OCI-LY3 (cell line): ENCODE results near the gene SMAD3.

Source experiments
- H2AFZ ChIP-seq: fragments of 200-600, 300-600 bp; shearing (Covaris generic); 2 replicates; pipeline ENCODE4 v1.6.0; 2014; ENCODE audit warnings: antibody characterized with exemption, low read depth, low read length
- H3K27ac ChIP-seq: fragments of 200-600, 300-600 bp; sonication (generic); 2 replicates; pipeline ENCODE4 v1.5.1; 2014; ENCODE audit warnings: mild to moderate bottlenecking, low read length, moderate library complexity, mixed read lengths
- H3K27me3 ChIP-seq: fragments of 200-600, 300-600 bp; sonication (generic); 2 replicates; pipeline ENCODE4 v1.6.1; 2014; ENCODE audit warnings: low read depth, low read length, mixed read lengths
- H3K36me3 ChIP-seq: fragments of 200-600, 300-600 bp; sonication (generic); replicated peaks from 2 replicates; pipeline ENCODE3; 2014; ENCODE audit warnings: low read depth, low read length, mixed read lengths
- H3K4me1 ChIP-seq: fragments of 300-600, 200-600 bp; sonication (generic); 2 replicates; pipeline ENCODE4 v1.6.1; 2014; ENCODE audit warnings: low read length, mixed read lengths
- H3K4me2 ChIP-seq: fragments of 200-600, 300-600 bp; sonication (generic); 2 replicates; pipeline ENCODE4 v1.6.1; 2014; ENCODE audit warnings: low read length, mixed read lengths
- H3K4me3 ChIP-seq: fragments of 300-600, 200-600 bp; sonication (generic); 2 replicates; pipeline ENCODE4 v1.5.1; 2014; ENCODE audit warnings: antibody characterized with exemption, mild to moderate bottlenecking, low read length, moderate library complexity
- H3K79me2 ChIP-seq: fragments of 300-600, 200-600 bp; shearing (Covaris generic); 2 replicates; pipeline ENCODE4 v1.6.1; 2014; ENCODE audit warnings: mild to moderate bottlenecking, low read length, mixed read lengths
- H3K9ac ChIP-seq: fragments of 300-600, 200-600 bp; shearing (Covaris generic); 2 replicates; pipeline ENCODE4 v1.6.0; 2014; ENCODE audit warnings: mild to moderate bottlenecking, low read length, moderate library complexity
- H3K9me3 ChIP-seq: fragments of 200-600, 300-600 bp; shearing (Covaris generic); 2 replicates; pipeline ENCODE4 v1.6.1; 2014; ENCODE audit warnings: low read length, mixed read lengths; ENCODE audit not compliant: insufficient read depth
- H4K20me1 ChIP-seq: fragments of 200-600, 300-600 bp; sonication (generic); 2 replicates; pipeline ENCODE4 v1.6.1; 2016; ENCODE audit warnings: low read length, mixed read lengths; ENCODE audit not compliant: insufficient read depth
- EZH2phosphoT487 ChIP-seq: fragments of 200-600 bp; shearing (Covaris generic); IDR thresholded peaks from 2 replicates; pipeline ENCODE4 v1.6.1; 2018; ENCODE audit warnings: antibody characterized with exemption, mixed run types, low read depth
- TF ChIP-seq, protein P1 (sequence below): fragments of 200-600, 300-600 bp; sonication (generic); IDR thresholded peaks from 2 replicates; pipeline ENCODE4 v1.5.1; 2014; ENCODE audit warnings: antibody characterized with exemption, low read length, low read depth

SMAD3 gene

DNA sequence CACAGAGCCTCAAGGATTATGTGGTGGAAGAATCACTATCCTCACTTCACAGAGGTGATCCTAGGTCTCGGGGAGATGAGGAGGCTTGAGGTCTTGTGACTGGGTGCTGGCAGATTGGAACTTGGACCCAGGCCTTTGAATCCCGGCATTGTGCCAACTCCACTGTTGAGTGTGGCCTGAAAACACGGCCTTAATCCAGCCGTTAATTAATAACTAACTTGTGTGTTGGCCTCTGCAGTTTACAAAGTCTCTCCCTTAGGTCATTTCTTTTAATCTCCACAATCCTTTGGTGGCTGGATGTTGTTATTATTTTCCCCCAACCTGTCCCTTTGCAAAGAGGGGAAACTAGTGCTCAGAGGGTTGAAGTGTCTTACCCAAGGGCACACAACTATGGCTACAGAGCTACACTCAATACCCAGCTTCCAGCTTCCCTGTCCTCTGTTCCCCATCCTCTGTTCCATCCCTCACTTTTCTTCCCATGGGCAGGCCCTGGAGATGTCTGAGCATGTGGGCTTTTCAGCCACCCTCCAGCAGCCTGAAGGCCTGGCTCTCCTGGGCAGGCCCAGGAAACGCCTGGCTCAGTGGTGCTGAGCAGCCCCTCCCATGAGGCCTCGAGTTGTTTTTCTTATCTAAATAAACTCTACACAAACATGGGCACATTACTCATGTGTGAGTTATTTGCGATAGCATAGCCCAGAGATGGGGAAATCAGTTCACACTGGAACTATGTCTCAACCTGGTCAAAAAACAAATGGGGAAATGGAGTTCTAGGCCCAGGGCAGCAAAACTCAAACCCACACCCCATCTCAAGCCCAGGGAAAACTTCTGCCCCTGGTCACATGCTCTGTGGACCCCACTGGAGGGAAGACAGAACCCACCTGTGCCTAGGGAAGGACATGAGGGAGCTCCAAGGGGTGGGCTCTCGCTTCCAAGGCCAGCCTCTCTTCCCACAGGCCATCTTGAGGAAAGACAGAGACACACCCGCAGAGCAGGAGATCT, 16.8 kb upstream of the SMAD3 start:
- H3K27me3 ChIP-seq = peaks cover 10% of the 10 kb centered on the region; the same call in 1 of the 2 replicates
- no peak overlapping the region for H3K4me3 ChIP-seq
- H3K4me1 ChIP-seq = peaks cover 11% of the 10 kb centered on the region
- no peak overlapping the region for H2AFZ ChIP-seq
- H3K79me2 ChIP-seq = no peaks in the 10 kb centered on the region
- H4K20me1 ChIP-seq = no peaks in the 10 kb centered on the region
- no peak overlapping the region for H3K27ac ChIP-seq
- no peak overlapping the region for H3K4me2 ChIP-seq
- no peaks in the 10 kb centered on the region for H3K36me3 ChIP-seq
- H3K9ac ChIP-seq = no peak overlapping the region
- H3K9me3 ChIP-seq = no peaks in the 10 kb centered on the region
- TF ChIP-seq EZH2phosphoT487 = no peak

DNA sequence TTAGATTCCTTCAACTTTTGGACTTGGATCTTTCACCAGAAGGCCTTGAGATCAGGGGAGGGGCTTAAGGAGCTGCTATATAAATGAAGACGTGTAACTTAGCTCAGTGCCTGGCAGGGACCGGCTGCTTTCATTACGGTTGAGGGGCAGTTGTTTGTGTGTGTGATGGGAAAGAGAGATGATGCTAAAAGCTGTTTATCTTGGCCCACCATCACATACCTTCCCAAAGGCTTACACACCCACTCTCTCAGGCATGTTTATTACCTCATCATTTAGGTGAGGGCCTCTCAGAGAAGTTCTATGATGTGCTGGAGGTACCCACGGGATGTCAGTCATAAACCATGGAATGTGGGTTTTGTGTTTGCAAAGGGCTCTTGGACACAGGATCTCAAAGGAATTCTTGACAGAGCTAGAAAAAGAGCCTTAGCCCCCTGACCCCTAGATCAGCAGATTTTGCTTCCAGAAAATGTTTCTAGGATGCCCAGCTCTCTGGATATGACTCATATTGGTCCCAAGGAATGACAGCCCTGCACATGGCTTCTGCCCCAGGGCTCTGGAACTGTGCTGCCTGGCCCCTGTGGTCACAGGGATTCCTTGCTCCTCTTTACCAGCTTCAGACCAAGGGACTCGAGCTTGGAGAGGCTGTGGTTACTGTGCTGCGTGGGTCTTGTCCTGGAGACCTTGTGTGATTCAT, 15.9 kb upstream of the SMAD3 start:
- Histone ChIP-seq H3K27ac (no peak overlapping the region), H3K4me2 (no peak overlapping the region), H3K9me3 (no peaks in the 10 kb centered on the region), H4K20me1 (no peaks in the 10 kb centered on the region), H3K79me2 (no peaks in the 10 kb centered on the region), H3K4me1 (peaks cover 11% of the 10 kb centered on the region), H3K27me3 (peaks cover 7% of the 10 kb centered on the region; the same call in 1 of the 2 replicates), H3K36me3 (no peaks in the 10 kb centered on the region), H3K9ac (no peak overlapping the region), H2AFZ (no peak overlapping the region), H3K4me3 (no peak overlapping the region)
- TF ChIP-seq EZH2phosphoT487 = no peak
- TF ChIP-seq, protein P1, sequence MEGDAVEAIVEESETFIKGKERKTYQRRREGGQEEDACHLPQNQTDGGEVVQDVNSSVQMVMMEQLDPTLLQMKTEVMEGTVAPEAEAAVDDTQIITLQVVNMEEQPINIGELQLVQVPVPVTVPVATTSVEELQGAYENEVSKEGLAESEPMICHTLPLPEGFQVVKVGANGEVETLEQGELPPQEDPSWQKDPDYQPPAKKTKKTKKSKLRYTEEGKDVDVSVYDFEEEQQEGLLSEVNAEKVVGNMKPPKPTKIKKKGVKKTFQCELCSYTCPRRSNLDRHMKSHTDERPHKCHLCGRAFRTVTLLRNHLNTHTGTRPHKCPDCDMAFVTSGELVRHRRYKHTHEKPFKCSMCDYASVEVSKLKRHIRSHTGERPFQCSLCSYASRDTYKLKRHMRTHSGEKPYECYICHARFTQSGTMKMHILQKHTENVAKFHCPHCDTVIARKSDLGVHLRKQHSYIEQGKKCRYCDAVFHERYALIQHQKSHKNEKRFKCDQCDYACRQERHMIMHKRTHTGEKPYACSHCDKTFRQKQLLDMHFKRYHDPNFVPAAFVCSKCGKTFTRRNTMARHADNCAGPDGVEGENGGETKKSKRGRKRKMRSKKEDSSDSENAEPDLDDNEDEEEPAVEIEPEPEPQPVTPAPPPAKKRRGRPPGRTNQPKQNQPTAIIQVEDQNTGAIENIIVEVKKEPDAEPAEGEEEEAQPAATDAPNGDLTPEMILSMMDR = no peak

DNA sequence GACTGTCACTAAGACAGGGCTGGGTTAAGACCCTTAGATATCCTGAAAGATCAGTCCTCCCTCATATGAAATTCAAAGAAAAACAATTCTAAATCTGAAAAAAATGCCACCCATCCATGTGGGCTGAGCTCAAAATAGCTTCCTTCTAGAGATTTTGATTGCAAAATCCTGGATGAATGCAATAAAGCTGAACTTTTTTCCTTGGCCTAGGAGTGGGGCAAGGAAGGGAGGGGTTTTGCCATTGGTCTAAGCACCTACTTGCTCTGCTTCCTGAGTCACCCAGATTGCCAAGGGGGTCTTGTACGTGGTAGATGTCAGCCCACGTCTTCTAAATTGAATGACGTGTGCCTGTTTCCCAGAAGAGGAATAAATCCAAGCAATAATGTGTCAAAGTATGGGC, 15.3 kb upstream of the SMAD3 start:
- Histone ChIP-seq H4K20me1 (no peaks in the 10 kb centered on the region), H2AFZ (no peak overlapping the region), H3K9me3 (no peaks in the 10 kb centered on the region), H3K27ac (no peak overlapping the region), H3K4me3 (no peak overlapping the region), H3K4me1 (peaks cover 17% of the 10 kb centered on the region), H3K4me2 (no peak overlapping the region), H3K36me3 (no peaks in the 10 kb centered on the region), H3K27me3 (peaks cover 7% of the 10 kb centered on the region; the same call in 1 of the 2 replicates), H3K9ac (no peak overlapping the region), H3K79me2 (no peaks in the 10 kb centered on the region)
- TF ChIP-seq EZH2phosphoT487 = no peak
- TF ChIP-seq, protein P1 = no peak

DNA sequence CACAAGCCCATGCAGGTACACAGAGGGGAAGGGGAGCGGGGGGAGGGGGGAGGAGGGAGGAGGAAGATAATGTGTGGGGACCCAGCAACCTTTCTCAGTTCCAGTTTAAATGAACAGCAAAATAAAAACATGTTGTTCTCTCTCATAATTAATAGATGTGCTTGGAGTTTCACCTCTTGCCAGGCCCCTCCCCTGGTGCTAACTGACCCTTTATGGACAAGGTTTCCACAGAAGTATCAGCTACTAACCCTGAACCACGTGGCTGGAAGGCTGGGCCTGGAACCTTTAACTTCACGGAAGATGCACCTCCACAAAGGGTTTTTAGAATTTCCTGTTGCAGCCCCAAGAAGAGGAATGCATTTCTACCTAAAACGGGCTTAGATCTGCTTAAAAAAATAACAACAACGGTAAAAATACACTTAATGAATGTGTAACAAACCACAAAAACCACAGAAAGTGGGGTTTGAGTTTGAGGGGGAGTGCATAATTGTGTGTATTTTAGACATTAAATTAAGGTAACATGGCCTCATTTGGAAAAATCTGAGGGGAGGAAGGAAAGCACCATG, 14.8 kb upstream of the SMAD3 start:
- Histone ChIP-seq H3K9me3 (no peaks in the 10 kb centered on the region), H3K27ac (no peak overlapping the region), H3K9ac (no peak overlapping the region), H2AFZ (no peak overlapping the region), H3K4me1 (peaks cover 17% of the 10 kb centered on the region), H3K27me3 (peaks cover 5% of the 10 kb centered on the region; the same call in 1 of the 2 replicates), H4K20me1 (no peaks in the 10 kb centered on the region), H3K4me2 (peak overlapping the region; percentile 13), H3K4me3 (no peak overlapping the region), H3K36me3 (no peaks in the 10 kb centered on the region), H3K79me2 (no peaks in the 10 kb centered on the region)
- no peak for TF ChIP-seq EZH2phosphoT487
- TF ChIP-seq, protein P1 = no peak
